Islet precursor cell (in vitro differentiated cells): ENCODE results near the gene WASL.

Experiments
- DNase-seq: peaks from one replicate; pipeline ENCODE4 v3.0.0-alpha.2; 2018

Gene WASL

DNA sequence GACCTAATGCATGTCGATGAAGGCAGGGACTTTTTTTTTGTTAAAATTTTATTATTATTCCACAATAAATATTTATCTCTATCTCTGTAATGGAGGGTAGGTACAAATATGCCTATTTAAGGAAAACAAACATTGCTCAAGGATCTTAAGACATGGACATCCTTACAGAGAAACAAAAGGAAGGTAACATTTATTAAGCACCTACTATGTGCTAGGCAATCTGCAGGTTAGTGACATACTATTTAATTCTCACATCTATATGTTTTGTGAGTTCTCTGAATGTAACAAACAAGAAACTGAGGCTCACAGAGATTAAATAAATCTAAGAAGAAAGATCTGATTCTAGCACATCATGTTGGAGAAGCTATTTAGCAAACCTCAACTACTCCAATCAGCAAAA is 61.1 kb downstream of the WASL start:
- no peak for DNase-seq

DNA sequence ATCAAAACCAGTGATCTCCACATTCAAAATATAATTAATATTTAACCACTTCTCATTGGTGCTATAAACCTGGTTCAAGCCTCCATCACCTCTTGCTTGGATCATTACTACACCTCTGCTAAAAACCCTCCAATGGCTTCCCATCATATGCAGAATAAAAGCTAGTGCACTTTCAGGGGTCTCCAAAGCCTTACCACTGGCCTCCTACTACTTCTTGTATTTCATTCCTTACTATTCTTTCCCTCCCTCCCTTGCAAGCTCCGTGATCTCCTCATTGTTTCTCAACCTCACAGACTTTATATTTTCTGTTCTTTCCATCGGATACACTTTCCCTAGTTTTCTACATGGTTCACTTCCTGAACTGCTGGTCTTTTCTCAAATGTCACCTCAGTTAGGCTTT is 61.6 kb downstream of the WASL start:
- no peak for DNase-seq

DNA sequence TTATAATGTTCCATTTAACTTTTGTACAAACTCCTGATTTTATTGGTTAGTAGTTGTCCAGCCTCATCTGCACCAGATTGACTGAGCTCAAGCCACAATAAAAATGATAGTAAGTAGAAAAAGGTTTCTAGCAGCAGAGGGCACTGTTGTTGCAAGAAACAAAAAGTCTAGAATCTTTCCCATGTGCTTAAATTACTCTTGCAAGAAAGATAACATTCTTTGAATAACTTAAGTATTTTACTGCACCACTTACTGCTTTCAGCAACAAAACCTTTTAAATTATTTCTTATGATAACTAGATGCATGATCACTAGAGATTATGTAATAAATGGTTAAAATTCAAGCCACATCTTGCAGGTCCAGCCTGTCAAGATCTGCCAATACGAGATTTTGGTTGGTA is 66.1 kb downstream of the WASL start:
- DNase-seq: no peak

- DNase-seq: no peak
Observed at GRCh38 chr7:123681561-123681960, 67.2 kb downstream of the WASL start.

DNA sequence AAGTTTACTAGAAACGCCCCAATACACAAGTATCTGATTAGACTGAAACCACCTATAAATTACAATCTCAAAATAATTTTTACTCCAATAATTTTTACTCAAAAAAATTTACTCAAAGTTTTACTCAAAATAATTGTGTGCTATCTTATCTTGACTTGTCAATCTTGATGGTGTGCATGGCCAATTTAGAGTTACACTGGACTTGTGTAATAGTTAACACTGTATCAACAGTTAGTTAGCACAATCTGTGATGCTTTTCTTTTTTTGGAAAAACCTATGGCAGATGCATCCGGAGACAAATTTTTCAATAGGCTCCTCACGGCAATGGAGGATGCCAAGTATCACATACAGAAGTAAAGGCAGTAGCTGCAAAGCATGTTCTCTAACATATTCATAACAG is 68.2 kb downstream of the WASL start:
- DNase-seq: no peak

DNA sequence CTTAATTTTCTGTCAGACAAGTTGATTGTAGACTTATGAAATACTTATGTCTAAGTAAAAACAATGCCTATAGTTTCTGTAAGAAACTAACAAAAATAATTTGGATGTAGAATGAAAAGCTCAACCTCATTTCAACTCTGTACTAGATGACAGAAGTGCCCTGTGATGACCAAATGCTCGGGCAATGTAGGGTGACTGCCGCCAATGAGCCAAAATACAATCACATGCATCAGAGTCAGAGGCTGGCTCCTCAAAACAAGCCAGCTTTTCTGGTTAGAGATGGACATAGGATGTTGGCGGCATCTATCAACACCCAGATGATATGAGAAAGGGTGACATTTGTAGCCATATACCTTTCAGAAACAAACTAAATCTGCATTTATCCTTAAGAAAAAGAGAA is 69.2 kb downstream of the WASL start:
- DNase-seq: no peak

DNA sequence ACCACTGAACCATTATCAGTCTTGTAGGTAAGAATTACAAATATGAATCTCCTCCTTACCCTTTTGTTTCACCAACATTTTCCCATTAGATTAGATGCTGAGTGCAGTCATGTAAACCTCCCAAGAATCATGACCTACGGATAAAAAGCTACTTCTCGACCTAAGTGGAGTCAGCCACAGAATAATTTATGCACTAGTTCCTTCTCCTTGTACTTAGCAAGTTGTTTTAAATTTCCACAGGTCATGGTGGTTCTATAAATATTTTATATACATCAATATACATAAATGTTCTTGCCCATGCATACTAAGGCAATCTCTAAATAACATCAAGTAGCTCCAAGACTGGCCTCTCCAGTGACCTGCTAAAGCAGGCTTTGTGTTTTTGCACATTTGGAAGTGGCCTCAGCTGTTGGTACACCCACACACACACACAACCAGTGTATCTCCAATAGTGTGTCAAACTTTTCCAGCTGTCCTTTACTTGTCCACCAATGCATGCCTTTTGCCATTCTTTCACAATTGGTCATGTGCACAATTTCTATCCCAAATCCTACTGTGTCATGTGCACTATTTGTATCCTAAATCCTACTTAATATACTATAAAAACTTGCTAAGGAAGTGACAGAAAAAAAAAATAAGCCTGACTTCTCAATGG is 71.6 kb downstream of the WASL start:
- no peak for DNase-seq

DNA sequence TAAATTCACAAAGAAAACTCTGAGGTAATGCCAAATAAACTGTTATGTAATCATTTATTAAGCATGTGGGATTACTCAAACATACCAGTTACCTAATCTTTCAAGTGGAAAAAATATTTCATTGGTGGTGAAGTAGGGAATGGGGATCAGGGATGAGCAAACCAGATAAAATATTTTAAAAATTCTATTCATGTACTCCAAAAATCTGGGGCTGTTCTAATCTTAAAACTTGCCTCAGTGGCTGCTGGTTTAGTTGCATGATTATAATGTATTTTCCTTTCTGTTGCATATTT is 73.7 kb downstream of the WASL start:
- DNase-seq: no peak

DNA sequence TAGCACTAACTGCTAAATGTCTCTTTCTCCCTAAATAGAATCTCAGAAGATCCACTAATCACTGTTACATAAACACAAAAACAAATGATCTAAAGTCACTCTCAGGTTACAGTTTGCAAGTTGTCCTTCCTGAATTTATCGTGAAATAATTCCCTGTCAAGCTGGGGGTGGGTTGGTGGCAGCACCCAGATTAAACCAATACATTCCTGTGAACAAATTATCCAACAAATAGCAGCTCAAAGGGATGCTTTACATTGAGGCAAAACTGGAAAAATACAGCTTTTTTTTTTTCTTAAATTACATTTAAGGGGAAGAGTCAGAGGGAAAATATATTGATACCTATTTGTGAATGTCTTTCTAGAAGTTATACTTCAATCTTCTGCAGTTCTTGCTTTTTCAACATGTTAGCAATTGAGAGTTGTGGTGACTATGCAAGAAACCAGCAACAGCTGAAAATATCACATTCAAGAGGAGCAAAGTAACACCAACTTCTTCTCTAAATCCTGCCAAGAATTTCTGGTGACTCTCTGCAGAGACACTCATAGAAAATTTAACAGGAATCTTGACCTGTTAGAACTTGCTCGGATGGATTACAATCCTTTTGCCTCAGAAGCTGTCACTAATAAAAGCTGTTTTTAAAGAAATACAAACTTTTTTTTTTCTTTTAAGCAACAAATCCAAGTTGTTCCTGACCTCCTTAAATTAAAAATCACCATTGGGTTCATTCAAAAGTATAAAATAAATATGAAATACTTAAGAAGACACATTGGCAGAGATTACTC is 74.2 kb downstream of the WASL start:
- DNase-seq: no peak

DNA sequence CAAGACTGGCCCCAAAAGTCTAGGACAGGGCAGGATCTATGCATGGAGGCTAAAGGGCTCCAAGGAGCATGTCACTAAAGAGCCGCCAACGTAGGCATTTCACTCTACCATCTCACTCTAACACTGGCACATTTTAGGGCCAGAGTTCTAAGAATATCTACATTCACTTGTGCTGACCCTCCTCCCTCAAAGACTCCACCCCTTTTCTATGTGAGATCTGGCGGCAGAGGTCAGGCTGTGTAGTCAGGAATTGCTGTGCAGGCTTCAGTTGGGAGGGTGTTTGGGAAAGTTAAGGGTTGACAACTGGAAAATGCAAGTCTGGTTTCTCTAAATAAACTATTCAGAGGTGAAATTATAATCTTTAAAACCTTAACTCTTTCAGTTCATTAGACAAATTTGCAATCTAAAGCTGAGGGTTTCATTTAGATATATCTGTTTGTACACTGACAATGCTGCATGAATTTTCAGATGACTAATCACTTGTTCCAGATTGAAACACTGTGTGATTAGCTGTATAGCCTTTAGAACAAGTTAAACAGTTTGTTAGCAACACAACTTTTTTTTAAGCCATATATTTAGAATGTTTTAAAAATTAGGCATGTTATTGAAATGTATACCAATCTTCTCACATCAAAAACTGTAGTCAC is 74.9 kb downstream of the WASL start:
- no peak for DNase-seq

DNA sequence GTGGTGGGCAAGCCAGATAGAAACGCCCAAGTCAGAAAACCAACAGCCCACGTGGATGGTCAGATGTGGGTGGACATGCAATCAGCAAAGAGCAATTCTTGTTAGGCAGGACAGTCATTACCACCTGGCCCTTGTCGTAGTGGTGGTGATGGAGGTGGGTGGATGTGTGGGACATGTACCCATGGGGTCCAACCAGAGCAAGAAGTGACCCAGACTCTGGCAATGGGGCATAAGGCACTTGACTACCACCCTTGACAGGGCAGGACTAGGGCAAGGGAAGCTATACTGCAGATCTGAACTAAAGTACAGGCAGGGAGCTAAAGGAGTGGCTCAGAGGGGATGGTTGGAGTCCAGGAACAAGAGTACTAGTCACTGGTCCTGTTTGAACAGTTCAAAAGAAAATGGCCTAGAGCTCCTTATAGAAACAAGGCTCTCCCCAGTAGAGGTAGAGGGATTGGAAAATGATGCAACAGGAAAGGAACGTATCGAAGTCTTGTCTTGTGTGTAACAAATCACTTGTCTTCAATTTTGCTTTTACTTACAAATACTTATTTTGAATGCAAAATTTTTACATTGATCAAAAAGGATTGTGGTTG is 75.6 kb downstream of the WASL start:
- no peak for DNase-seq

DNA sequence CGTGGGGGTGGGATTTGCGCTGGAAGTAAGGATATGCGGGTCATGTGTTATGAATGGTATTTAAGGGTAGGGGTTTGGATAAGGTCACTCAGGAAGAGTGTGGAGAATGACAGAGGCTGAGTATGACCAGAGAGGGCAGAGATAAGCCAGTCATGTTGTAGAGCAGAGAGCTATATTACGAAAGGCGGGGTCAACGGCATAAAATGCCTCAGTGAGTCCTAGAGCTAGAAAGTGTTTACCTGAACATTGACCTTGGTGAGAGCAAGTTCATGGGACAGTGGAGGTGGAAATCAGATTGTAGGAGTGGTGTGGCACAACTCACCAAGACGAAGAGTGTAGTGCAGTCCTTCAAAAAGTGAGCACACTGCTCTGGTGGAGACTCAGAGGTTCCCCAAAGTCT is 79.3 kb downstream of the WASL start:
- DNase-seq: no peak

DNA sequence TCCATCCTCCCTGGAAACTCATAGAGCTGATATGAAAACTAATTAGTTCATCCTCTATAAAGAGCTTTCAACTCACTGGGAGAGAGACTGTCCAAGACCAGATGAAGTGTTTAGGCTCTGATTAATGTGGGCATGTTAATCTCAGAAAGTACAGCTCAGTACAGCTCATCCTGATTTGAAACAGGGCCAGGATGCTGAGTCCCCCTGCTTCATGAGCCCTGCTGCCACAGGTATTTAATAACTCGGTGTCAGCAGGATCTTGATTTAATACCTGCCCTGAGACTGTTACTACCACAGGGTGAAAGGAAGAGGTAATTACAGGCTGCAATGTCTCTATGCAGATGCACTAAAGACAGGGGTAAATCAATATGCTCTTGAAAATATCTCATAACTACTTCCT is 82.3 kb downstream of the WASL start:
- no peak for DNase-seq

DNA sequence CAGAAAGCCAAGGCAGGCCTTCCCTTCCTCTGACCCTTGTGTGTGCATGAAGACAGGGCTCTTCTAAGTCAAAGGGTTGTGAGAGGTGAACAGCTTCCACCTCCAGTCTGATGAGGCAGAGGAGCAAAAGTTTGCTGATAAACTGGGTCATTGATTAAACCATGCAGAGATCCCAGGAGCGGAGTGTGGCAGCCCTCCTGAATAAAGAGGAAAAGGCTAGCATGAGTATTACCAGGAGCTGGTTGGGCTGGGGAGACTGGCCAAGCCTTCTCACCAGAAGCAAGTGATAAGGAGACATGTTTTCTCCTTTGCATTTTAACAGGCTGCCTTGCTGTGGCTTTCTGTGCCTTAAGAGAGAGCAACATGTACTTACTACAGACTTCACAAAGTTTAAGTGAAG is 82.9 kb downstream of the WASL start:
- DNase-seq: no peak

DNA sequence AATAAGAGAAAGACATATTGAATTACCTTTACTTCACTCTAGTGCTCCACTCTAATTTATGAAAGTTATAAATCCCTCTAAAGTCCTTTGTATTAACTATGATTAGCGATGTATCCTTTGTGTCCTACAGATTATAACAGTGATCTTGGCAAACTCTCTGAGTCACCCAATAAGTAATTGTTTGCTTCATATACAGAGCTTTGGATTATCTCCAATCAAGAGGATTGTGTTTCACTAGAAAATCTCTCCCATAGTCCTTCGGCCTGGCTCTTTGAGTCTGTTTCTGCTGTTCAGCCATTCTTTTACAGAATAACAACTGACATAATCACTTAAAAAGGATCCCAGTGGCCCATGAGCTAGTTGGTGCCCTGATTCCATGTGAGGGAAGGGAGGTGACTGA is 83.6 kb downstream of the WASL start:
- no peak for DNase-seq

GRCh38 chr7:123663200-123663599 is 85.6 kb downstream of the WASL start:
- no peak for DNase-seq

DNA sequence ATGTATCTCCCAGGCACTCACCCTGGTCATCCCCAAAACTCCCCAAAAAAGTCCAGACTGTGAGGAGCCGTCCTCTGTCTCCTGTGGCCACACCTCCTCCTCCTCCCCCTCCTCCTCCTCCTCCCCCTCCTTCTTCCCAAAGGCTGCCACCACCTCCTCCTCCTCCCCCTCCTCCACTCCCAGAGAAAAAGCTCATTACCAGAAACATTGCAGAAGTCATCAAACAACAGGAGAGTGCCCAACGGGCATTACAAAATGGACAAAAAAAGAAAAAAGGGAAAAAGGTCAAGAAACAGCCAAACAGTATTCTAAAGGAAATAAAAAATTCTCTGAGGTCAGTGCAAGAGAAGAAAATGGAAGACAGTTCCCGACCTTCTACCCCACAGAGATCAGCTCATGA is 86.0 kb downstream of the WASL start:
- no peak for DNase-seq

GRCh38 chr7:123662293-123662692 is 86.5 kb downstream of the WASL start:
- DNase-seq: no peak

GRCh38 chr7:123661765-123662164 is 87.0 kb downstream of the WASL start:
- DNase-seq: no peak

- DNase-seq: no peak
Observed at GRCh38 chr7:123660514-123661354, 88.1 kb downstream of the WASL start.

GRCh38 chr7:123658023-123658422 is 90.8 kb downstream of the WASL start:
- no peak for DNase-seq

DNA sequence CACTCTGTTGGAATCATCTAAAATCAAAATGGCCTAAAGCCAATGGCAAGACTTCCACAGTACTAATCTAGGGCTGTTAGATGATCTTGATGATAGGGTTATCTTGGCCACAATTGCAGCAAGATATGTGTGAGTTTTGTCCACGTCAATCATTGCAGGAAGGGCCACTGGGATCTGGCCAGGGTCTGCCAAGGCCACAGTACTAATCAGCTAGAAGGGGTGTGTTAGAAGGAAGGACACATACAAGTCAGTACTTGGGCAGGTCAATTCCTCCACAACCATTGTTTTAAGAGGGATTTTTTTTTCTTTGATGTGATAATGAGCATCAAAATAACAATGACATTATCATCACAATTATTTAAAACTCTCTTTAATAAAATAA is 91.5 kb downstream of the WASL start:
- no peak for DNase-seq
